Cerebellar cortex (tissue), 1 donor: Measurements from ENCODE around the gene IGFBP6.
A peak's percentile ranks its signal among the peaks of the same experiment; 100 is the strongest.

Source experiments
- DNase-seq: peaks from one replicate; pipeline ENCODE4 v3.0.0-alpha.2; 2015; ENCODE audit warnings: low spot score

IGFBP6 gene

DNA sequence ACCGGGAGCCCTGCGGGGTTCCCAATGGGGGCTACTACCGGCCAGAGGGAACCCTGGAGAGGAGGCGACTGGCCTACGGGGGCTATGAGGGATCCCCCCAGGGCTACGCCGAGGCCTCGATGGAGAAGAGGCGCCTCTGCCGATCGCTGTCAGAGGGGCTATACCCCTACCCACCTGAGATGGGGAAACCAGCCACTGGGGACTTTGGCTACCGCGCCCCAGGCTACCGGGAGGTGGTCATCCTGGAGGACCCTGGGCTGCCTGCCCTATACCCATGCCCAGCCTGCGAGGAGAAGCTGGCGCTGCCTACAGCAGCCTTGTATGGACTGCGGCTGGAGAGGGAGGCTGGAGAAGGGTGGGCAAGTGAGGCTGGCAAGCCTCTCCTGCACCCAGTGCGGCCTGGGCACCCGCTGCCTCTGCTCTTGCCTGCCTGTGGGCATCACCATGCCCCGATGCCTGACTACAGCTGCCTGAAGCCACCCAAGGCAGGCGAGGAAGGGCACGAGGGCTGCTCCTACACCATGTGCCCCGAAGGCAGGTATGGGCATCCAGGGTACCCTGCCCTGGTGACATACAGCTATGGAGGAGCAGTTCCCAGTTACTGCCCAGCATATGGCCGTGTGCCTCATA lies 37.9 kb upstream of the IGFBP6 start:
- DNase-seq = no peak

GRCh38 chr12:53060064-53060720 lies 37.3 kb upstream of the IGFBP6 start:
- DNase-seq = no peak

- DNase-seq = no peak
Observed at GRCh38 chr12:53060721-53061276, 36.7 kb upstream of the IGFBP6 start.

DNA sequence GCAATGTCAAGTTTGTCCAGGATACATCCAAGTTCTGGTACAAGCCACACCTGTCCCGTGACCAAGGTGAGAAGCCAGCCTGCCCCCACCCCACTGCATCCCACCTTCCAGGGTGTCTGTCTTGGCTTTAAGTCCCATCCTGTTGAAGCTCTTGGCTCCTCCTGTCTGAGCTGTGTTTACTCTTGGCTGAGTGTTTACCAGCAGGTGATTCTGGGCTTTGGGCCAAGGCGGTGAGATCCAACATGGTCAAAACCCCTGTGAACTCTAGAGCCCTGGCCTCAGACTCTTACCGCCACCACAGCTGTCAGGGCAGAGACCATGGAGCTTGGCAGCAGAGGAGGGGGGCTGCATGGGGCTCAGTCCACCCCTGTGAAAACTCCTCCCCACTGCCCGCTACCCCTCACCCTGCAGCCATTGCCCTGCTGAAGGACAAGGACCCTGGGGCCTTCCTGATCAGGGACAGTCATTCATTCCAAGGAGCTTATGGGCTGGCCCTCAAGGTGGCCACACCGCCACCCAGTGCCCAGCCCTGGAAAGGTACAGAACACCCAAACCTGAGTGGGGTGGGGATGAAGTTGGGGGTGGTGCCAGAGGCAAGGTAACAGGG lies 36.0 kb upstream of the IGFBP6 start:
- peak; percentile 68 for DNase-seq

DNA sequence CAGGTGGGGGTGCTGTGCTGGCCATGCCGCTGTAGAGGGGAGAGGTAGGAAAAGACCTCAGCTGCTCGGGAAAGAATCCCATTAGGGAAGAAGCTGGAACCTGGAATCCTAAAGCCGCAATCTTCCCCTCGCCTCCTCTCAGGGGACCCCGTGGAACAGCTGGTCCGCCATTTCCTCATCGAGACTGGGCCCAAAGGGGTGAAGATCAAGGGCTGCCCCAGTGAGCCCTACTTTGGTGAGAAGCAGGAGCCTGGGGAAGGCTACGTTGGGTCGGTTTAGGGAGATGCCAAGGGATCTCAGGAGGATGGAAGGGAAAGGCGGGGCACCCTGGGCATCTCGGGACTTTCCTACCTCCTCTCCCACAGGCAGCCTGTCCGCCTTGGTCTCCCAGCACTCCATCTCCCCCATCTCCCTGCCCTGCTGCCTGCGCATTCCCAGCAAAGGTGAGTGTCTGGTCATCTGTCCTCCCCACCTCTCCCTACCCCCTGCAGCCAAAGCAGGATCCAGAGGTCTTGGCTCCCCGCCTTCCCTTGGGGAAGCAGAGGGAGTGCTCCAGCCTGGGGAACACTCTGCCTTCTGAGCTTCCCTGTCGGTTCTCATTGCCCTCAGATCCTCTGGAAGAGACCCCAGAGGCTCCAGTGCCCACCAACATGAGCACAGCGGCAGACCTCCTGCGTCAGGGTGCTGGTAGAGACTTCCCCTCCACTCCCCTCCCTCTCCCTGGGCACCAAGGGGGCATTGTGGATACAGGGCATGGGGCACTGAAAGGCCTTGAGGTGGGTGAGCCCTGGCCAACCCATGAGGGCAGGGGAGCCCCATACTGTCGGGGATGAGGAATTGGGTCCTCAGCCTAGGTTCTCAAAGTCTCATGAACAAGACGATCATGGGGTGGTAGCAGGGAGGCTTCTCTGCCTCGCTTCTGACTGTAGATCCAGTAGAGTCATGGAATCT lies 35.2 kb upstream of the IGFBP6 start:
- no peak for DNase-seq

DNA sequence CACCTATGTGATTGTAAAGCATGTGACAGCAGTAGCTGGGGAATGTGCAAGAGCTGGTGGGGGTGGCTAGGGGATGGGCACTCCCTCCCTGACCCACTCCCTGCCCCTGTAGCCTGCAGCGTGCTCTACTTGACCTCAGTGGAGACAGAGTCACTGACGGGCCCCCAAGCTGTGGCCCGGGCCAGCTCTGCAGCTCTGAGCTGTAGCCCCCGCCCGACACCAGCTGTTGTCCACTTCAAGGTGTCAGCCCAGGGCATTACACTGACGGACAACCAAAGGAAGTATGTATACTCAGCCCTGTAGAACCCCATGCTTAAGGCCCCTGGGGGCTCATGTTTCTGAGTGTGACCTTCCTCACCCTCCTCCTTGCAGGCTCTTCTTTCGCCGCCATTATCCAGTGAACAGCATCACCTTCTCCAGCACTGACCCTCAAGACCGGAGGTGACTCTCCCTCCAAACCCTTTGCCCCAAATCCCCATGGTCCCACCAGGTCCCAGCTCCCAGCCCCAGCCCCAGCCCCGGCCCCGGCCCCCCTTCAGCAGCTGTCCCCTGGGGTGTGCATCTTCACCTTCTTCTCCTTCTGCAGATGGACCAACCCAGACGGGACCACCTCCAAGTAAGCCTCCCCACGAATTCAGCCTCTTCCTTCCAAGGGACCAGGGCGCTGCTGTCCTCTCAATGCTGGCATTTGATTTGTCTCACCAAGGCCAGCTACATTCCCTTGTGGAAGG lies 34.3 kb upstream of the IGFBP6 start:
- no peak for DNase-seq

DNA sequence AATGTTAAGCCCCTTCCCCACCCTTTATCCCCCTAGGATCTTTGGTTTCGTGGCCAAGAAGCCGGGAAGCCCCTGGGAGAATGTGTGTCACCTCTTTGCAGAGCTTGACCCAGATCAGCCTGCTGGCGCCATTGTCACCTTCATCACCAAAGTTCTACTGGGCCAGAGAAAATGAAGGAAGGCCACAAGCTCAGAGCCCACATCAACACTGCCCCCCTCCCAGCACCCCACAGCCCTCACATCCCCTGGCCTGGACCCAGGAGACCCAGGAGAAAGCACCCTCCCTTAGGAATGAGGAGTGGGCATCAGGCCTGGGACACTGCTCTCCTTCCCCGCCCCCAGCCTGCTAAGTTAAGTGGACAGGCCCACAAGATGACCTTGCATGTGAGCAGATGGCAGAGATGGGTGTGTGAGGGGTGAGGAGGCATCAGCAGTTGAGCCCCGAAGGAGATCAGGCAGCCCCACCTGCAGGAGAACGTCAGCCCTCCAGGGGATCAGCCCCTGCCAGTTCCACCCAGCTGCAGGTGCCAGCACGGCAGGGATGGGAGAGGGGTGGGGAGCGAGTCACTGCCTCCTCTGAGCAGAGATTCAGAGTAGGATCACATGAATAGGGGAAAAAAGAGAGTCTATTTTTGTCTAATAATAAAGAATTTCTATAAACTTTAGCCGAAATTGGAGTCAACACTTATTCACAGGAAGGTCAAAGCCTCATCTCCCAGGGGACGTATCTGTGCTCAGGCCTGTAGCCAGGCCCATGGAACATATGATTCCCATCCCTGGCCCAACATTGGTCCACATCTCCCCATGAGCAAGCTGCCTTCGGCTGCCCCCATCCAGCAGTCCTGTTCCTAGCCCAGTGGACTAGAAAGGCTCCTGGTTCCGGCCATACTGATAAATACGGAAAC lies 33.5 kb upstream of the IGFBP6 start:
- DNase-seq = no peak

DNA sequence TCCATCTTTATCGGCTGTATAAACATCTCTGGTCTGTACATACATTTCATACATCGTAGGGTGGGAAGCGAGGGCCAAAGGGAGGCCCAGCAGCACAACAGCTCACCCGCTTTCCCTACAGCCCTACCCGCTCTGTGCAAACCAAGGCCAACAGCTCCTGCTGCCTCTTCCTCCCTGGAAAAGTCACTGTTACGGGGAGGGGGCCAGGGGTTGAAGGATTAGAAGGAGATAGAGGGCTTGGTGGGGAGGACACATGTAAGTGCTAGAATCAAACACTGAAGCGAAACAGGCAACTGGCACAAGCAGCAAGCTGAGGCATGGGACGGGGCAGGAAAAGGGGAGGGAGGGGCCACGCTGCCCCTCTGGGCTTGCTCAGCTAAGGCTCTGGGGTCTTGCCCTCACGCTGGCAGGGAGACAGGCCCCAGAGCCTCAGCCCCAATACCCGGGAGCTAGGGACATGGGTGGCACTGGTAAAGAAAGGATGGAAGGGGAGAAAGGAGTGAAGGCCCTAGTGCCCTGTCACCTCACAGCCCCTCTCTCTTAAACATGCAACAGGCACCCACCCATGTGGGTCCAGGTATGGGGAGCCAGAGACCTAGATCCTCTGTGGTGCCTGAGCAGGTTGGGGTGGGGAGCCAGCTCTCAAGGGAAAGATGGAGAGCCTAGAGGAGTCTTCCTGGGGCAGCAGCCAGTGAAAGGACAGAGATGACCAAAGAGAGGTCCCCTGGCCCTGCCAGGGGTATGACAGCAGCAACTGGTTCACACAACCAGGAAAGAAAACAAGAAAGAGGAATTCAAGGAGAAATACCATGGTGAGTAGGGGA lies 32.6 kb upstream of the IGFBP6 start:
- no peak for DNase-seq

- DNase-seq = no peak
Observed at GRCh38 chr12:53065470-53065869, 32.0 kb upstream of the IGFBP6 start.

- DNase-seq = peak; percentile 80
Observed at GRCh38 chr12:53065975-53066931, 31.2 kb upstream of the IGFBP6 start.

DNA sequence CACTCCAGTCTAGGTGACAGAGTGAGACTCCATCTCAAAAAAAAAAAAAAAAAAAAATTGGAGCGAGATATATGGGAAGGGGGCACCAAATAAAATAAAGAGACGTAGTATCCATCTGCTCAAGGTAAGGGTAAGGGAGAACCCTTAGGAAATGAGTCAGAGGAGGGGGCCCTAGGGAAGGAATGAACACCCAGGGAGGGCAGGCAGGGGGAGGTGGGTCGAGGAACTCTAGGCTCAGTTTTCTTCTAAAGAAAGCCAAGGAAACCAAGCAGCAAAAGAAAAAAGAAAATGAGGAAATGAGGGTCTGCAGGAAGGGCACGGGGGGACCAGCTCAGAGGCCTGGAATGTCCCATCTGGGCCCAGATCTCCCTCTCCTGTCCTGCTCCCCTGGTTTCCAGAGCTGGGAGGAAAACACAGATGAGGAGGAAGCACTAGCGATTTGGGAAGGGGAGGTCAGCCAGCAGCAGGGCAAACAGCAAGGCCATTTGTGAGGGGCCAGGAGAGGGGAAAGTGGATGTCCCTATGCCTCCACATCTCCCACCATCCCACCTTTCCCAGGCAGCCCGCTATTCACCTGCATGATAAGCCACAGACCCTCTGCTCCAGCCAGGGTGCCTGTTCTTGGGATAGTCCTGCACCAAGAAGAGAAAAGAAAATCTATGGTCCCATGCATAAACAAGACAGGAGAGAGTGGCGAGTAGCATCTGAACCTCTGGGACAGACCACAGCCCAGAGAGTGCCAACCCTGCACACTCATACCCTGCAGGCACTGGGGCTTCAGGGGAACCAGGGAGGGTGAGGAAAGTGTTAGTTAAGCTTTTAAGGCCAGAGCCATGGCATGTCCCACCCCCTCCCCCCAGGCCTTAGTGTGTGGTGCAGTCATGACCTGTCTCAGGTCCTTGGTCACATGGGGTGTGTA lies 30.1 kb upstream of the IGFBP6 start:
- DNase-seq = no peak

DNA sequence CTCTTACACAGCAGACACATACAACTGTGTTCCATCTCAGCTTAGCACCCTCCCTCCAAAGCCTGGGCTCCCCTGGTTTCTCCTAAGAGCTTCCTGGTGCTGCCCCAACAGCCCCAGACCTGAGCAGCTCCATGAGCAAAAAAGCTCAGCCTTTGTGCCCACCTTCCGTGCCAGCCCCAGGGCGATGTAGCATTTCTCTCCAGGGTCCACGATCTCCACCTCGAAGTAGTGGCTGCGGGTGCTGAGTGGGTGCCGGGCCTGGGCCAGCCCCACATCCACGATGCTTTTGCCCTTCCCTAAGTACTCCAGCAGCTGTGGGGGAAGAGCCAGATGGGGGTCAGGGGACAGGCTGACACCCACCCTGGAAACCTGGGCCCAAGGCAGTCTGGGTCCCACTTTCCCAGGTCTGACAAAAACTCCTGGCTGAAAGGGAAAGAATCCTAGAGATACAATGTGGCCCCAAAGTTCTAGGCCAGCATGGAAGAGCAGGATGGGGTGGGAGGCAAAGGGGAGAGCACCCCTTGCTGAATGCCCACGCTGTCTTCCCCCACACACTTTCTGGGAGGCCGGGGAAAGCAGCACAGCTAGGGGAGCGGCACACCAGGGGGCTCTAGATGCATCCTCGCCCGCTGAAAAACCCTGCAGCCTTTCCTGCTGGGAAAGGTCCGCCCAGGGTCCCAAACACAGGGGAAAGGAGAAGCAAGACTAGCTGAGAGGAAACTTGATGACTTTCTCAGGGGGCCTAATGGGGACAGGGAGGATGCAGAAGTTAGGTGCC lies 29.3 kb upstream of the IGFBP6 start:
- DNase-seq = no peak

DNA sequence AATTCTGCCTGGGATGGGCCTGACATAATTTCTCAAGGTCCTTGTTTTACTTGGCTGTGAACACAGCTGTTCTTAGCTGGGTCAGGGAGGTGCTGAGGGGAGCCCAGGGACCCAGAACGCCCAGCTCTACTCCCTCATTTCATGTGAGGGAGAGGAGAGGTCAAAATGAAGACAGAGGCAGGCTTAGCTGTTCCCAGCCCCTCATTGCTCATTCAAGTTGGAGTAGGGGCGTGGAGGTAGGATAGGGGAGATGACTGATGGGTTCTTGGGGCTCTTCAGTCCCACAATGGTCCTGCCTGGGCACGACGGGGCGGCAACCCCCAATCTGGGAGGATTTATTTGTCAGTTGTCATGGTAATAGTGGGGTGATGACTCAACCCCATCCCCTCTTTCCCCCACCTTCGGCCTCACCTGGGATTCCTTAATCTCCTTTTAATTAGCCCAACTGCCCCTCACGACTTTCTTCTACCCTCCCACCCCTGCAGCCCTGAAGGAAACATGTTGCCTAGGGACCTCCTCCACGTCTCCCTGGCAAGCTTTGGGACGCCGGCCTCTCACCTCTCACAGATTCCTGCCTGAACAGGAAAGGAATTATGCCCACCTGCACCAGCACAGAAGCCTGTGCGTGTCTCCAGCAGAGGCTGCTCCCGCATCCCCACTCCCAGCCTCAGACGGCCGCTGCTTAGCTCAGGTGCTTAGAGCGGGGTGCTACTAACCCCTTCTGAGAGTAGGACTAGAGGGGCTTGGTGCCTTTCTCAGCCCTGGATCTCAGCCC lies 28.5 kb upstream of the IGFBP6 start:
- no peak for DNase-seq

- no peak for DNase-seq
Observed at GRCh38 chr12:53069621-53070410, 27.7 kb upstream of the IGFBP6 start.
